HG02623 (cell line): ENCODE data around the gene GAB1.
"Not testable (repeated sequence)": the region's sequence is repeated elsewhere in the genome, so short reads cannot be mapped to it uniquely, and the experiment has no call there.

Experiments
- ATAC-seq: cut with Tn5 transposase; IDR thresholded peaks from one replicate; pipeline ENCODE4 v1.9.1; 2021; ENCODE audit warnings: moderate library complexity; ENCODE audit not compliant: unreplicated experiment

GAB1 gene

GRCh38 chr4:143337600-143338287, 1.1 kb downstream of the GAB1 start:
- no peak for ATAC-seq

DNA sequence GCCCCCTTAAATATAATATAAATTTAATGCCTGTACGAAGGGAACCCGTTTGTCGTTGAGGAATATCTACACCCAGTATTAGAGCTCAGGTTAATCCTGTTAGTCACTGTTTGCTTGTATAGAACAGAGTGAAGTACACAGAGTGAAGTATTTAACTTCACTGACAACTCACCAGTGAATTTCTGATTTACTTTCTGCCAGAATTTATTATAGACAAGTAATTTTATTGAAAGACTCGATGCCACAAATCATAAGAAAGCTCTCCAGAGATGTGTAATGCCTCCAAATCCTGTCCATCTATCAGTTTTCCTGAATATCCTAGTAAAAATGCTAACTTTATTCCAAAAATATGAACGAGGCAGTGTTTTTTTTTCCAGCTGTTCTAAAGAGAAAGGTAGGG, 1.6 kb downstream of the GAB1 start:
- no peak for ATAC-seq

GRCh38 chr4:143339497-143339896, 2.8 kb downstream of the GAB1 start:
- ATAC-seq, result no peak

GRCh38 chr4:143341186-143341755, 4.6 kb downstream of the GAB1 start:
- no peak for ATAC-seq

DNA sequence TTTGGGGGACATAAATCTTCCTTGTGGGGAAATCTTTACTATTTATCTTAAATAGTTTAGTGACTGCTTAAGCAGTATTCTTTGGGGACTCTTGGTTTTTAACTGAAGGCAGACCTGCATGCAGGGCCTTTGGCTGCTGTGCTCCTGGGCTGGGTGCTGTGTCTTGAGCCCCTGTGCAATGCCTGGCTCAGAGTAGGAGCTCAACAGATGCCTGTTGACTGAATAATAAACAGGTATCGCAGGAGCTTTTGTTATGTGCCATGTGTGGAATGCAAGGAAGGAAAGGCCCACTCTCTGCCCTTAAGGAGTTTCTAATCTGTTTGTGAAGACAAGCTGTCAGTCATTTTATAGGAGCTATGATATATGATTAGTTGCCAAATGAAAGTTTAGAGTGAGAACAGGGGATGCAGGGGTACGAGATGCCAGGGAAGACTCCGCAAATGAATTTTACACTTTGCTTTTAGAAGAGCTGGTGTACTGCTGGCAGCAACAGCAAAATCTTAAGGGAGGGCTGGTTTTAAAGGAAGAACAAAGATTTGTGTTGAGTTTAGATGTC, 6.7 kb downstream of the GAB1 start:
- no peak for ATAC-seq

- no peak for ATAC-seq
Observed at GRCh38 chr4:143344041-143344440, 7.4 kb downstream of the GAB1 start.

DNA sequence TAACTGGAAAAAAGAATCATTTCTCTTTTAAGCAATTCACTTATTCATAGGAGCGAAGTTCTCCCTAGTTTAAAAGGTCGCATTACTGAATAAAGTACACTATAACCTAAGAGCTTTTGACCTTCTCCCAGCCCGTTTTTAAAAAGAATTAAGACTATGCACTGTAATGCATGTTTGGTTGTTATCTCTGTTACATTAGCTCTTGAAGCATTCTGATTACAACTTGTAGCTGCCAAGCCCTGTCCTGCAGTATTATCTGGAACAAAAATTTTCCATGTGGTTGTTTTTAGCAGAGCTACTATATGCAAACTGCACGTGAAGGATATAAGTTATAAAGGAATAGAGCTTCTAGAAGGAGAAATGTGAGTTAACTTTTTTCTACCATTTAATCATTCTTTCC, 8.1 kb downstream of the GAB1 start:
- no peak for ATAC-seq

DNA sequence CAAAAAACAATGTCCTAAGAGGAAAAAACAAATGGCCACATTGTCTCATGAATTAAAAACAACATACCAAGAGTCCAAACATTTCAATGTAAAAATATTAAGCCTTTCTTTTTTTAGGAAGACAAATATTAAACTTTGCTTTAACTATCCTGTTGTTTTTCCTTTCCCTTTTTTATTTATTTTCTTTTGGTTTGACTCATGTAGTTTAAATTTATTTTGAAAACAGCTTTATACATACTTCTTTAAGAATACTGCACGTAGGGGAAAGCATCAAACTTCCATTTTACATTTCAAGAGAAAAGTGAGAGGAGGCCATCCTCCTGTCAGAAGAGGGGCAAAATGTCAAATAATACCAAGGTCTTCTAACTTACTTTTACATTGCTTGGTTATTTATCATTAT, 8.7 kb downstream of the GAB1 start:
- ATAC-seq, result no peak

GRCh38 chr4:143346206-143346605, 9.5 kb downstream of the GAB1 start:
- ATAC-seq, result no peak

- no peak for ATAC-seq
Observed at GRCh38 chr4:143347484-143348111, 10.9 kb downstream of the GAB1 start.

- ATAC-seq, result no peak
Observed at GRCh38 chr4:143348233-143349077, 11.8 kb downstream of the GAB1 start.

DNA sequence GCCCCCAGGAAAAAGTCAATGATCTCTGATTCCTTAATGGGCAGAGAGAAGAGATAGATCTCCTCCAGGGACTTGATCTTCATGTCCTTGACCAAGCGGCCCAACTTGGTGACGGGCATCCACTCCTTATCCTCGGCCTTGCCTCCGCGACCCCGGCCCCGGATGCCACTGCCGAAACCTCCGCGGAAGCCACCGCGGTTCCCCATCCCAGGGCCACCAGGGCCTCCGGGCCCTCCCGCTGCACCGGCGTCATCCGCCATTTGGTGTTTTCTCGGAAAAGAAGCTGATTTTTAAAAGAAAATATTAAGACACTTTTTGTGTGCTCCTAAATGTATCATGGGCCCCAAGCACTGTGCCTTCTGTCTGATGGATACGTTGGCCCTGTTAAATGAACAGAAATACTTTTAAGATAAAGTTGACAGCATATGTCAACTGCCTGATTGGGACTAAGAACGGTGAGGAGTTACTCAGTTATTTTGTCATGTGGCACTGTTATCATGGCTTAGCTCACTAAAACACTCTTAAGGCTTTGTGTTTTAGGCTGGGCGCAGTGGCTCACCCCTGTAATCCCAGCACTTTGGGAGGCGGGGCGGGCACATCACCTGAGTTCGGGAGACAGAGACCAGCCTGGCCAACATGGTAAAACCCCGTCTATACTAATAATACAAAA, 13.3 kb downstream of the GAB1 start:
- ATAC-seq, result not testable (repeated sequence)

DNA sequence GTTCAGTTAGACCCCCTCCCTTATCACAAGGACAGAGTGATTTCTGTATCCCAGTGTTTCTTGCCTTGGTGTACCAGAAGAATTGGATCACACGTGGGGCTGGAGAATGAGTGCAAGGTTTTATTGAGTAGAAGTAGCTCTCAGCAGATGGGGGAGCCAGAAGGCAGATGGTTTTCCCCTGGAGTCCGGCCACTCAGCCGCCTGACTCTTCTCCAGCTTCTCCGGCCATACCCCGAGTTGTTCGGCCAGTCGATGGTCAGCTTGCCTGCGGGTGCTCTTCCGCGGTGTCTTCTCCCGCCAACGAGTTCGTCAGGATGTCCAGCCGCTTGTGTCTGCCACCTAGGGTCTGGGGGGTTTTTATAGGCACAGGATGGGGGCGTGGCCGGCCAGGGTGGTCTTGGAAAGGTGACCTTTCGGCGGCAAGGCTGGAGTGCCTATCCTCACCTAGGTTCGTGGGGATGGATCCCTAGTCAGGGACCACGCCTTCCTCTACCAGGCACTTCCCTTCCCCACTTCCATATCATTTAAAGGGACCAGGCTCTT, 14.5 kb downstream of the GAB1 start:
- no peak for ATAC-seq

DNA sequence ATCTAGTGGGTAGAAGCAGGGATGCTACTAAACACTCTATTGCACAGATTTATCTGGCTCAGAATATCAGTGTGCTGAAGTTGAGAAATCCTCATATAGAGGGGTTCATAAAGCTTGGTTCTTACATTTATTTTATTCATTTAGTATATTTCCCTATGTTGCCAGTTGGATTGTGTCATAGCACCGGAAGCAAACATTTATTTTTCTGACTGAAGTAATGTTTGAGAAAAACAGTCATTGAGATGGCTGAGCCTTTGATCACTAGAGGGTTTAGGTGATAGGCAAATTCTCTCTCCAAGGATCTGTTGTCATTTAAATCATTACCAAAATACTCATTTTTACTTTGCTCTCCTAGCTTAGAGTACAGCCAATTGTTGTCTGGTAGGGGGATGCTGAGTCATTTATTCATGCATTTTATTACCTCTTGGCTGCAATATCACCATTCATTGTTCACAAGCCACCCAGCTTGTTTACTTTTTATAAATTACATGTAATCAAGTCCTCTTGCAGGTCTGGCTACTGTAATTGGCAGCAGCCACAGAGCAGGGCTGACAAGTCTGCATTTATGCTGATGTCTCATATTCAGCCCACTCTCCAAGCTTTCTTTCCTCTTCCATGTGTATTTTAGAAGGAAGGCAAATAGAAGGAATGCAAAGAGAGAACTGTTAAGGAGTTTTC, 15.2 kb downstream of the GAB1 start:
- ATAC-seq, result no peak

DNA sequence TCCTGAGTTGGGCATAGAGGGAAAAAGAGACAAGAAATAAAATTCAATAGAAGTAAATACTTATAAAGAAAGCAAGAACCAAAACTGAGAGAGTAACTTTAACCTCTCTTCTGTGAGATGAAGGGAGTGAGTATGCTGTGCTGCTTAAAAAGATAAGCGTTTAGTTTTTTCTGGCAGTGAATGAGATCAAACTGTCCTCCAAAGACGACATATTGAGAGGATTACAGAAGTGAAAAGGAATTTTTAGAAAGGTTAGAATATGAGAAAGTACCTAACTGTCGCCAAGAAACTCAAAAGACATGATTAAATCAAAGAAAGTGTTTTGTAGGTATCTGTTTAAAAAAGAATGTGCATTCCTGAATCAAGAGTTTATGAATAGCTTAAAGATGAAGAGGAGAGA, 16.0 kb downstream of the GAB1 start:
- no peak for ATAC-seq

DNA sequence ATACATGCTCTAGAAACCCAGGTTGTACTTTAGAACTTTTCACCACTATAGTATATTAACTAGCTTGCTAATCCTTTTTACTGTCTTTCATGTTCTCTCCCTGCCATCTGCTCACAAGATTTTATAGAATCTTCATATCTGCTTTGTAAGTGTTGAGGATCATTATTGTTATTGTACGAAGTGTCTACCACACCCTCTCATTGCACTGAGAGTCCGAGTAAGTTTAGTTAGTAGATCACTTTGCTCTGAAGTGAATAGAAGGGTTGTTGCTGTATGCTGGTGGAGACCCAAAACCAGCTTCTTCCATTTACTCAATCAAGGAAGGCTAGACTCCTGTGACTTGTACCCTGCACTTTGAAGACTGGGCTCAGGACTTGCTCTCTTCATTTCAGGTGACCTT, 17.1 kb downstream of the GAB1 start:
- no peak for ATAC-seq

DNA sequence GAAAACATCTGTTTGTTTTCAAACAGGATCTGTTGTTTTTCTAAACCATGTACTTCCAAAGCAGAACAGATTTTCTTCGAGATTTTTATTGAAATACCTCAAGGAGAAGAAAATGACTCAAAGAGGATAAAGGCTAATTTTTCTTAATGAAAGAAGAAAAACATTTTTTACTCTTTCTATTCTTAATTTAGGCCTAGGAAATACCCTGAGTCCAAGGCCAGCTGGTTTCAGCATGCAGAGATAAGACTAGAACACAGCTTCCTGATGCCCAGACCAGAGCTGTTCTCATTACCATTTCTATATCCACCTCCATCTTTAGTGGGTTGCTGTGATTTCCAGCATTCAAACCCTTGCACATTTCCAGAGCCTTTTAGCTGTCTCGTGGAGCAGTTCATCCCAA, 18.3 kb downstream of the GAB1 start:
- peak; percentile 38 for ATAC-seq

DNA sequence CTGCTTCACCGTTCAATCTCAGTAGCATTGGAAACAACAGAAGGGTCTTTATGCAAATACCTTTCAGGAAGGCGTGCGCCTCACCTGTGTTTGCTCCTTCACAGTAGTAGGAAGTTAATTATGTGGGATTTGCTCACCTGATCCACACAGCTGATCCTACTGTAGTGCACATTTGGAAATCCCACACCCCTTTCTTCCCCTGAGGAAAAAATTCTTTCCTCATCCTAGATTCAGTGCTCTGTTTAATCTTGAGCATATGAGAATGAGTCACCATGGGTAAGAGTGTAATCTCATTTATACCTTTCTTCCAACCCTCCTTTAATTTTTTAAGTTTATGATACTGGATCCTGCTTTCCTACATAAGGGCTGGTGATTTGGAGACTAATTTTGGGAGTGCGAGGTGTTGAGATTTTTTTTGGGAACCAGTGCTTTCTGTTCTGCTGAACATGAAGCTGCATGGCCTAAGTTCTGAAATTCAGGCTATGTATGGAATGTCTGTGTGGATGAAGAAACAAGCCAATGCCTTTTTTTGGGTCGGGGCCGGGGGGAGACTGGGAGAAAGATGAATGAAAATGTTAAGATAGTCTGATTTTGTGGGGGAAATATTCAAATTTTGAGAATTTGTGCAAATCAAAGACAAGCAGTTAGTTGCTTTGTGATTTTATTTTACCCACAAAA, 19.0 kb downstream of the GAB1 start:
- no peak for ATAC-seq

DNA sequence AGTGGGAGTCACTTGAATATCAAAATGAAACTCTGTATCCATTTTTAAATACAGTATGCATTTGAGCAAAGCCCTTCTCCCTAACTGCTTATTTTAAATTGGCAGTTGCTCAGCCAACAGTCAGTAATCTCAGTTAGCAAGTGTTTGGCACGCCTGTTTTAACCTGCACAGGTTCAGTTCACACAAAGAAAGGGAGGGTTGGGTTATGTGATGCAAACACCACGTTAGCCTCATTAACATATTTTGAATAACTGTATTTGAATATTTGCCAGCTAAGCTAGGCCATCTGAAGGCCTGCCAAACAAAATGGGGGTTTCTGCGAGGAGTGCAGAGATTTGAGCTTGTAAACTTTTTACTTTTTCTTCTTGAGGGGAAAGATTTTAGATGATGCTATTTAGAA, 19.8 kb downstream of the GAB1 start:
- no peak for ATAC-seq
